ENCODE results near the gene PLRG1. TPM values are rescaled to one million over a fixed set of nuclear protein-coding genes. Genes with fewer than 3 reads are reported as not detected.

The PLRG1 gene
- total and polyA plus RNA-seq, 9 donors = 26.5 to 90.9 (median 61.5) TPM

- Histone ChIP-seq H3K27ac (no peak overlapping the region), H3K36me3 (no peaks in the 10 kb centered on the region), H3K4me3 (no peak overlapping the region), H3K27me3 (no peaks in the 10 kb centered on the region), H3K4me1 (ENCODE audit: insufficient read depth) (no peaks in the 10 kb centered on the region), H3K9me3 (no peaks in the 10 kb centered on the region)
- WGBS, 3 donors = 30 to 71% (median 32%) methylated on average over 2 of the region's 2 CpGs
- DNase-seq = no peak
- TF ChIP-seq CTCF (IDR thresholded peaks at IDR 0.05) (no peak), POLR2A (IDR thresholded peaks at IDR 0.05) (no peak), EP300 (IDR thresholded peaks at IDR 0.05) (no peak)
- intact Hi-C loops (cut with DNase I) = no loop called here
These were observed 43.7 kb upstream of the PLRG1 start for GRCh38 chr4:154593868-154594267.

GRCh38 chr4:154591890-154592289 is 41.7 kb upstream of the PLRG1 start:
- intact Hi-C loops (cut with DNase I) = no loop called here
- TF ChIP-seq EP300 (IDR thresholded peaks at IDR 0.05) (no peak), CTCF (IDR thresholded peaks at IDR 0.05) (no peak), POLR2A (IDR thresholded peaks at IDR 0.05) (no peak)
- Histone ChIP-seq H3K27ac (no peak overlapping the region), H3K36me3 (no peaks in the 10 kb centered on the region), H3K9me3 (no peaks in the 10 kb centered on the region), H3K4me1 (ENCODE audit: insufficient read depth) (no peaks in the 10 kb centered on the region), H3K4me3 (no peak overlapping the region), H3K27me3 (no peaks in the 10 kb centered on the region)
- 66 to 78% (median 73%) methylated on average over 3 of the region's 3 CpGs for WGBS, 3 donors
- no peak for DNase-seq

- Histone ChIP-seq H3K27me3 (no peaks in the 10 kb centered on the region), H3K4me1 (ENCODE audit: insufficient read depth) (no peaks in the 10 kb centered on the region), H3K9me3 (no peaks in the 10 kb centered on the region), H3K27ac (no peak within 1 kb of the TSS), H3K4me3 (no peak within 1 kb of the TSS), H3K36me3 (no peaks in the 10 kb centered on the region)
- WGBS, 3 donors = 68 to 75% (median 73%) methylated on average over 3 of the region's 3 CpGs
- no peak for DNase-seq
- intact Hi-C loops (cut with DNase I) = no loop called here
- no peak for TF ChIP-seq CTCF (IDR thresholded peaks at IDR 0.05)
- TF ChIP-seq POLR2A (IDR thresholded peaks at IDR 0.05) = no peak
- TF ChIP-seq EP300 (IDR thresholded peaks at IDR 0.05) = no peak
These were observed 40.3 kb upstream of the PLRG1 start, which contains the start of gene FGA for GRCh38 chr4:154590329-154591006. FGA (minus strand) TSS chr4:154590742; CDS start chr4:154590687, 55 bp downstream.

GRCh38 chr4:154589296-154590197 is 39.3 kb upstream of the PLRG1 start:
- 48 to 63% (median 51%) methylated on average over 7 of the region's 7 CpGs for WGBS, 3 donors
- Histone ChIP-seq H3K27ac (no peak overlapping the region), H3K4me1 (ENCODE audit: insufficient read depth) (no peaks in the 10 kb centered on the region), H3K27me3 (no peaks in the 10 kb centered on the region), H3K36me3 (no peaks in the 10 kb centered on the region), H3K4me3 (no peak overlapping the region), H3K9me3 (no peaks in the 10 kb centered on the region)
- no peak for TF ChIP-seq CTCF (IDR thresholded peaks at IDR 0.05)
- TF ChIP-seq POLR2A (IDR thresholded peaks at IDR 0.05) = no peak
- TF ChIP-seq EP300 (IDR thresholded peaks at IDR 0.05) = no peak
- intact Hi-C loops (cut with DNase I) = no loop called here
- no peak for DNase-seq
